Lung (tissue), 12 donors: ENCODE measurements around the gene GNAZ. TPM values are rescaled to one million over a fixed set of nuclear protein-coding genes. Genes with fewer than 3 reads are reported as not detected.
A peak's percentile ranks its signal among the peaks of the same experiment; 100 is the strongest.

Source experiments
- ATAC-seq: fragments of 200-7000 bp; cut with Tn5 transposase; one replicate; pipeline ENCODE4 v1.9.1; 2020; ENCODE audit warnings: moderate number of reproducible peaks; ENCODE audit not compliant: insufficient read depth, low FRiP score
- DNase-seq, 3 donors: peaks; one replicate each; pipeline ENCODE4 v3.0.0-alpha.2; 2013 to 2017
- H3K27ac ChIP-seq, 2 donors: one replicate each; pipeline ENCODE4 v1.5.1; 2013; ENCODE audit warnings: mild to moderate bottlenecking in 2 of 2, moderate library complexity in 2 of 2, control low read depth in 1 of 2, inconsistent platforms in 1 of 2, low read depth in 1 of 2, low read length in 1 of 2
- H3K27me3 ChIP-seq, 3 donors: one replicate each; pipeline ENCODE4 v1.5.1; 2013; ENCODE audit warnings: low read length in 2 of 3; ENCODE audit not compliant: control insufficient read depth in 3 of 3, insufficient read depth in 3 of 3
- H3K36me3 ChIP-seq, 4 donors: one replicate each; pipeline ENCODE4 v1.5.1; 2013; ENCODE audit warnings: low read length in 4 of 4, mild to moderate bottlenecking in 1 of 4, moderate library complexity in 1 of 4; ENCODE audit not compliant: control insufficient read depth in 4 of 4, insufficient read depth in 4 of 4
- H3K4me1 ChIP-seq, 5 donors: one replicate each; pipeline ENCODE4 v1.5.1; 2013; ENCODE audit warnings: low read length in 5 of 5, mild to moderate bottlenecking in 2 of 5, moderate library complexity in 1 of 5; ENCODE audit not compliant: control insufficient read depth in 5 of 5, insufficient read depth in 5 of 5
- H3K4me3 ChIP-seq: one replicate; pipeline ENCODE4 v1.5.1; 2013; ENCODE audit warnings: mild to moderate bottlenecking, control low read depth, moderate library complexity
- H3K9ac ChIP-seq, 2 donors: one replicate each; pipeline ENCODE4 v1.5.1; 2013; ENCODE audit warnings: low read length in 2 of 2, control low read depth in 1 of 2; ENCODE audit not compliant: insufficient read depth in 1 of 2
- H3K9me3 ChIP-seq, 4 donors: one replicate each; pipeline ENCODE4 v1.5.1; 2013; ENCODE audit warnings: low read length in 3 of 4, mild to moderate bottlenecking in 1 of 4, moderate library complexity in 1 of 4; ENCODE audit not compliant: control insufficient read depth in 4 of 4, insufficient read depth in 3 of 4
- CTCF ChIP-seq: IDR thresholded peaks from 2 replicates; pipeline ENCODE4 v1.5.1; 2012; ENCODE audit warnings: mild to moderate bottlenecking; ENCODE audit errors: control extremely low read depth, extremely low read depth
- WGBS, 2 donors: extraction: QIAGEN DNeasy Blood & Tissue Kit; methylation state at CpG; one replicate each; pipeline ENCODE4 v1.1.7; 2013; 5-methylcytosine and 5-hydroxymethylcytosine counted together
- polyA plus RNA-seq, 2 donors: library from polyadenylated mRNA; stranded (reverse); fragments of 200-250 nt; gene quantifications; one replicate each; pipeline ENCODE4 v1.2.1, GENCODE V29; 2013
- total RNA-seq, 2 donors: library from RNA; depleted of rRNA in 1 of 2; stranded (reverse); fragments of >200 nt in 1 of 2; gene quantifications; one replicate each; pipeline ENCODE4 v1.2.1, GENCODE V29; 2014 to 2021
- donor health status: control.
- donor health status: control.
- donor health status: Bipolar disorder and iron deficiency.
- donor health status: healthy.
- donor health status: DM: yes; HTN: yes; CAD: no.

GNAZ gene
- total and polyA plus RNA-seq, 4 donors = 0.77 to 5.0 (median 2.3) TPM

GRCh38 chr22:23059284-23059948 is 10.9 kb upstream of the GNAZ start:
- Histone ChIP-seq H3K4me3 (no peak overlapping the region), H3K9me3 (peaks cover 0 to 9% (median 3%) of the 10 kb centered on the region in 4 donors), H3K27me3 (no peaks in the 10 kb centered on the region), H3K27ac (no peak overlapping the region), H3K36me3 (no peaks in the 10 kb centered on the region), H3K4me1 (no peaks in the 10 kb centered on the region), H3K9ac (no peak overlapping the region)
- WGBS, 2 donors = 93 to 95% methylated on average over 24 of the region's 24 CpGs
- no peak for TF ChIP-seq CTCF
- ATAC-seq (no peak), DNase-seq (peak in 1 of 3 donors; percentile 6)

- WGBS, 2 donors = 84 to 87% methylated on average over 9 of the region's 9 CpGs
- DNase-seq = peak in 1 of 3 donors; percentile 6
- no peak overlapping the region for H3K4me3 ChIP-seq
- H3K27me3 ChIP-seq = no peaks in the 10 kb centered on the region
- no peaks in the 10 kb centered on the region for H3K4me1 ChIP-seq
- TF ChIP-seq CTCF = no peak
- ATAC-seq = no peak
- H3K27ac ChIP-seq = no peak overlapping the region
- H3K9me3 ChIP-seq = peaks cover 0 to 5% (median 1%) of the 10 kb centered on the region in 4 donors
- H3K9ac ChIP-seq = no peak overlapping the region
- no peaks in the 10 kb centered on the region for H3K36me3 ChIP-seq
These were observed 9.5 kb upstream of the GNAZ start for GRCh38 chr22:23060612-23061400.

GRCh38 chr22:23061471-23062280 is 8.6 kb upstream of the GNAZ start:
- DNase-seq (peak in 1 of 3 donors; percentile 7), ATAC-seq (no peak)
- TF ChIP-seq CTCF = no peak
- 92 to 95% methylated on average over 16 of the region's 16 CpGs for WGBS, 2 donors
- Histone ChIP-seq H3K9me3 (peaks cover 0 to 3% (median 0%) of the 10 kb centered on the region in 4 donors), H3K36me3 (no peaks in the 10 kb centered on the region), H3K4me1 (no peaks in the 10 kb centered on the region), H3K27ac (no peak overlapping the region), H3K27me3 (no peaks in the 10 kb centered on the region), H3K9ac (no peak overlapping the region), H3K4me3 (no peak overlapping the region)
